Astrocyte of the spinal cord (primary cell): ENCODE measurements around the gene IL17C.

Experiments
- DNase-seq: peaks from one replicate; pipeline ENCODE4 v3.0.0; 2011; ENCODE audit warnings: low read depth, low spot score
- H3K4me3 ChIP-seq: 2 replicates; pipeline ENCODE4 v1.5.1; 2011; ENCODE audit warnings: low read depth, mild to moderate bottlenecking, low read length, moderate library complexity
- CTCF ChIP-seq: IDR thresholded peaks from 2 replicates; pipeline ENCODE4 v1.5.1; 2012; ENCODE audit warnings: low read depth, mild to moderate bottlenecking, low read length, inconsistent platforms
- in situ Hi-C: cut with HindIII; loops from 2 replicates; pipeline ENCODE4 v1.10.0; 2017; ENCODE audit warnings: low sequenced_read_pairs

IL17C gene

GRCh38 chr16:88642881-88643643 is 4.7 kb downstream of the IL17C start:
- TF ChIP-seq CTCF = no peak
- in situ Hi-C loops = no loop called here
- no peak overlapping the region for H3K4me3 ChIP-seq
- DNase-seq = no peak

DNA sequence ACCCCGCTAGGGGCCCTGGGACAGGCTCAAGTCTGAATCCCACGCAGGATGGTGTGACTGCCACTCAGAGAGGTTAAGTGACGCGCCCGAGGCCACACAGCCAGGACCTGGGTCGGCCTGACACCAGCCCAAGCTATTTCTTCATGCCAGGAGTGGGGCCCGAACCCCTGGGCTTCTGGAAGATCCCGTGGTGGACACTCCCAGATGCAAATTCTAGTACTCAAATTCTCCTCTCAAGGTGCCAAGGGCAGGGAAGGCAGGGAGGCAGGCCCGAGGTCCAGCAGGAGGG is 5.2 kb downstream of the IL17C start:
- no peak for DNase-seq
- H3K4me3 ChIP-seq = no peak overlapping the region
- TF ChIP-seq CTCF = no peak
- in situ Hi-C loops = no loop called here

DNA sequence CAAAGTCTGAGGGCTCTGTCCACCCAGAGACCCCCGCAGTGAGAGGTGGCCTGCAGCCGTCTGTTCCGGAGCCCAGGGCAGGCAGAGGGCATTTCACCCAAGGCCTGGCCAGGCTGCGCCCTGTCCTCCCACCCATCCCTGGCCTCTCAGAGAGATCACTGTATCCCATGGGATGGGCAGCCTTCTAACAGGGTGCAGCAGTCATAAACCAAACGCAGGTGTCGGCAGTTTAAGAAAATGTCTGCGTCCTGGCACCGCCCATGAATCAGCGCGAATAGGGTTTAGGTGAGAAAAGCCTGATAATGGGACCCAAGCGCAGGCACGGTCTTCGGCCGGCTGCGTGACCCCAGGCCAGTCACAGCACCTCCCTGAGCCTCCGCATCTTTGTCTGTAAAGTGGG is 7.1 kb downstream of the IL17C start:
- no peak for DNase-seq
- no peak for TF ChIP-seq CTCF
- no peak overlapping the region for H3K4me3 ChIP-seq
- in situ Hi-C loops = no loop called here

- DNase-seq = no peak
- no peak for TF ChIP-seq CTCF
- in situ Hi-C loops = no loop called here
- H3K4me3 ChIP-seq = no peak overlapping the region
These were observed 7.6 kb downstream of the IL17C start for GRCh38 chr16:88645941-88646340.

DNA sequence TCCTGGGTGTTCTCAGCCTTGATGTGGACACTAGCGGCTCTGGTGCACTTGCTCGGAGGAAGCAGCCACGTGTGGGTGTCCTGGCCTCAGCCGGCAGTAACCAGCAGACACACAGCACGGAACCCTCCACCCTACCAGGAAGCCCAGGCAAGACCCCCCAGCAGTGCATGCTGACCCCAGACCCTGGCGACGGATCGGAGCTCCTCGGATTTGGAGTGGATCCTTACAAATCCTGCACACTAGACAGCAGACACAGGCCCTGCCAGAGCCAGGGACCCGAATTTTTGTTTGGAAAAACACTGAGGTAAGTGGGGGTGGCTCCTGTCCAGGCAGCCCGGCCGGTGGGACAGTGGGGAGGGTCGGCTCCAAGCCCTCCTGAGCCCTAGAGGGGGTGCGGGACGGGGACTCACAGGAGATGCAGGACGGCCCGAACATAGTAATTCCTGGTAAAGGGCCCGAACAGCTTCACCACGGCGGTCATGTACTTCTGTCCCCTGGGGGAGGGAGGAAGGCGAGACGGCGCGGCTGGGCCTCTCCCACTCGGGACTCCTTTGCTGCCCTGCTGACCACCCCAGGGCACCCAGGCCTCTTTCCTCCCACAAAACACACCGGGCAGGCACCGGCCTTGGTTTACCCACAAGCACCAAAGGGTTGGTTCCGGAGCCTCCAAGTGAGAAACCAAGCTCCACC is 8.1 kb downstream of the IL17C start:
- in situ Hi-C loops = no loop called here
- no peak for TF ChIP-seq CTCF
- no peak overlapping the region for H3K4me3 ChIP-seq
- no peak for DNase-seq

DNA sequence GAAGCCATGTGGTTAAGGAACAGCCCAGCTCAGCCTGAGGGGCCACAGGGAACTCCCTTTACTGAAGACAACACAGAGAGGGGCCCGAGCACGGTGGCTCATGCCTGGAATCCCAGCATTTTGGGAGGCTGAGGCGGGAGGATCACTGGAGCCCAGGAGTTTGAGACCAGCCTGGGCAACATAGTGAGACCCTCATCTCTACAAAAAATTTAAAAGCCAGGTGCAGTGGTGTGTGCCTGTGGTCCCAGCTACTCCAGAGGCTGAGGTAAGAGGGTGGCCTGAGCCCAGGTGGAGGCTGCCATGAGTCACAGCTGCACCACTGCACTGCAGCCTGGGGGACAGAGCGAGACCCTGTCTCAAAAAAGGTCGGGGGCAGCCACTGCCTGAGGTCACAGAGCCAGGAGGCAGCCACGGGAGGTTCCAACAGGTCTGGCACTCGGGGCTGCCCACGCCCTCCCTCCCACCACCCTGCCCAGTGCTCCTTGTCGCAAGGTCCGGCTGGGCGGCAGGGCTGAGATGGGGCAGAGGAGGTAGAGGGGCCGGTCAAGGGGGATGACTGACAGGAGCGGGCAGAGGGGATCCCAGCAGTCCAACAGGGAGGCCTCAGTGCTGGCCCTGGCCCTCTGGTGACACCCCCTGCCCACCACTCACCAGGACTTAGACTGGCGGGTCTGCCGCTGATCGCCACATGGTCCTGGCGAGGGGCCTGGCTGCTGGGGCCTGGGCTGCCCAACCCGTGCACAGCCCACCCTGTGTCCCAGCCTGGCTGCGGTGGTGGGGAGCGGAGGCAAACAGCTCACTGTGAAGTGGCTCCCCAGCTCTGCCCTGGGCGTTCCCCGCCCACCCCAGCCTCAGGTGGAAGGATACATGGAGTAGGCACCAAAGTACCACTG is 9.1 kb downstream of the IL17C start:
- TF ChIP-seq CTCF = no peak
- DNase-seq = no peak
- no peak overlapping the region for H3K4me3 ChIP-seq
- in situ Hi-C loops = no loop called here
